ENCODE data around the gene ZNF605.

Gene ZNF605

DNA sequence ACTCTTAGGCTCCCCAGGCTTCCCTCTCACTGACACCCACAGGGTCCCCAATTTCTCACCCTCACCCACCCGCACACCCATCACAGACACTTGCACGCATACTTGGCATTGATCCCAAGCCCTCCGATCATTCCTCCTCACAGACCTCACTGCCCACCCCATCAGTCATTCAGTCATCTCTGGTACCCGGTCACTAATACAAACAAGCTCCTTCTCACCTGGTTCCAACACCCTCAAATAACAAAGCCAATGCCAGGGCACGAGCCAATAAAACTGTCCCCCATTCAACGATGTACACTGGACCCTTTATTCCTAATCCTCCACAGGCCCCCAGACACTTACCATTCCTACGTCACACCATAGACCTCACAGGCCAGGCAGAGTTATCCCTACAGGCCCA is 2.3 kb downstream of the ZNF605 start:
- no peak for TF ChIP-seq CREB1 (IDR thresholded peaks at IDR 0.05; ENCODE audit: low read depth)
- no peak for TF ChIP-seq TAF1 (IDR thresholded peaks at IDR 0.05; ENCODE audit: low read depth)
- TF ChIP-seq CEBPB (IDR thresholded peaks at IDR 0.05) = no peak
- TF ChIP-seq, protein P1, sequence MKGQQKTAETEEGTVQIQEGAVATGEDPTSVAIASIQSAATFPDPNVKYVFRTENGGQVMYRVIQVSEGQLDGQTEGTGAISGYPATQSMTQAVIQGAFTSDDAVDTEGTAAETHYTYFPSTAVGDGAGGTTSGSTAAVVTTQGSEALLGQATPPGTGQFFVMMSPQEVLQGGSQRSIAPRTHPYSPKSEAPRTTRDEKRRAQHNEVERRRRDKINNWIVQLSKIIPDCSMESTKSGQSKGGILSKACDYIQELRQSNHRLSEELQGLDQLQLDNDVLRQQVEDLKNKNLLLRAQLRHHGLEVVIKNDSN (IDR thresholded peaks at IDR 0.05) = no peak
- TF ChIP-seq ZBTB7A (IDR thresholded peaks at IDR 0.05; ENCODE audit: low read depth) = no peak
- TF ChIP-seq RAD21 (IDR thresholded peaks at IDR 0.05; ENCODE audit: low read depth) = no peak
- no peak for TF ChIP-seq EGR1 (IDR thresholded peaks at IDR 0.05)
- TF ChIP-seq, protein P2, sequence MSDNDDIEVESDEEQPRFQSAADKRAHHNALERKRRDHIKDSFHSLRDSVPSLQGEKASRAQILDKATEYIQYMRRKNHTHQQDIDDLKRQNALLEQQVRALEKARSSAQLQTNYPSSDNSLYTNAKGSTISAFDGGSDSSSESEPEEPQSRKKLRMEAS (IDR thresholded peaks at IDR 0.05) = no peak
- no peak for TF ChIP-seq FOXM1 (IDR thresholded peaks at IDR 0.05; ENCODE audit: borderline replicate concordance, low read depth)
- TF ChIP-seq TCF12 (IDR thresholded peaks at IDR 0.05; ENCODE audit: low read depth) = no peak
- TF ChIP-seq TEAD4 (IDR thresholded peaks at IDR 0.05) = no peak

DNA sequence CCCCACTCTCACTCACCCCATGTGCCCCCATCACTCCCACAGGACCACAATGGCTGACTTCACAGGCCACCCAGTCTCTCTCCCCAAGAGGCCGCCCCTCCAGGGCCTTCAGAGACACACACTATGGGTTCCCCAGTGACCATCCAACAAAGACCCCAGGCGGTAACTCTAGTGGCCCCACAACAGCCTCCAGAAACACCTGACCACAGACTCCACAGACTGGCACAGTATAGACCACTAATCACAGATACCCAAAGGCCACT is 3.0 kb downstream of the ZNF605 start:
- TF ChIP-seq EGR1 (IDR thresholded peaks at IDR 0.05) (no peak), CREB1 (IDR thresholded peaks at IDR 0.05; ENCODE audit: low read depth) (no peak), CEBPB (IDR thresholded peaks at IDR 0.05) (no peak), ZBTB7A (IDR thresholded peaks at IDR 0.05; ENCODE audit: low read depth) (no peak), YY1 (IDR thresholded peaks at IDR 0.05; ENCODE audit: low read depth) (no peak), TAF1 (IDR thresholded peaks at IDR 0.05; ENCODE audit: low read depth) (no peak), NFIC (IDR thresholded peaks at IDR 0.05) (no peak), RAD21 (IDR thresholded peaks at IDR 0.05; ENCODE audit: low read depth) (no peak)
- TF ChIP-seq, protein P2 (IDR thresholded peaks at IDR 0.05) = no peak
- TF ChIP-seq, protein P3, sequence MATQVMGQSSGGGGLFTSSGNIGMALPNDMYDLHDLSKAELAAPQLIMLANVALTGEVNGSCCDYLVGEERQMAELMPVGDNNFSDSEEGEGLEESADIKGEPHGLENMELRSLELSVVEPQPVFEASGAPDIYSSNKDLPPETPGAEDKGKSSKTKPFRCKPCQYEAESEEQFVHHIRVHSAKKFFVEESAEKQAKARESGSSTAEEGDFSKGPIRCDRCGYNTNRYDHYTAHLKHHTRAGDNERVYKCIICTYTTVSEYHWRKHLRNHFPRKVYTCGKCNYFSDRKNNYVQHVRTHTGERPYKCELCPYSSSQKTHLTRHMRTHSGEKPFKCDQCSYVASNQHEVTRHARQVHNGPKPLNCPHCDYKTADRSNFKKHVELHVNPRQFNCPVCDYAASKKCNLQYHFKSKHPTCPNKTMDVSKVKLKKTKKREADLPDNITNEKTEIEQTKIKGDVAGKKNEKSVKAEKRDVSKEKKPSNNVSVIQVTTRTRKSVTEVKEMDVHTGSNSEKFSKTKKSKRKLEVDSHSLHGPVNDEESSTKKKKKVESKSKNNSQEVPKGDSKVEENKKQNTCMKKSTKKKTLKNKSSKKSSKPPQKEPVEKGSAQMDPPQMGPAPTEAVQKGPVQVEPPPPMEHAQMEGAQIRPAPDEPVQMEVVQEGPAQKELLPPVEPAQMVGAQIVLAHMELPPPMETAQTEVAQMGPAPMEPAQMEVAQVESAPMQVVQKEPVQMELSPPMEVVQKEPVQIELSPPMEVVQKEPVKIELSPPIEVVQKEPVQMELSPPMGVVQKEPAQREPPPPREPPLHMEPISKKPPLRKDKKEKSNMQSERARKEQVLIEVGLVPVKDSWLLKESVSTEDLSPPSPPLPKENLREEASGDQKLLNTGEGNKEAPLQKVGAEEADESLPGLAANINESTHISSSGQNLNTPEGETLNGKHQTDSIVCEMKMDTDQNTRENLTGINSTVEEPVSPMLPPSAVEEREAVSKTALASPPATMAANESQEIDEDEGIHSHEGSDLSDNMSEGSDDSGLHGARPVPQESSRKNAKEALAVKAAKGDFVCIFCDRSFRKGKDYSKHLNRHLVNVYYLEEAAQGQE (IDR thresholded peaks at IDR 0.05; ENCODE audit: low read depth) = no peak

DNA sequence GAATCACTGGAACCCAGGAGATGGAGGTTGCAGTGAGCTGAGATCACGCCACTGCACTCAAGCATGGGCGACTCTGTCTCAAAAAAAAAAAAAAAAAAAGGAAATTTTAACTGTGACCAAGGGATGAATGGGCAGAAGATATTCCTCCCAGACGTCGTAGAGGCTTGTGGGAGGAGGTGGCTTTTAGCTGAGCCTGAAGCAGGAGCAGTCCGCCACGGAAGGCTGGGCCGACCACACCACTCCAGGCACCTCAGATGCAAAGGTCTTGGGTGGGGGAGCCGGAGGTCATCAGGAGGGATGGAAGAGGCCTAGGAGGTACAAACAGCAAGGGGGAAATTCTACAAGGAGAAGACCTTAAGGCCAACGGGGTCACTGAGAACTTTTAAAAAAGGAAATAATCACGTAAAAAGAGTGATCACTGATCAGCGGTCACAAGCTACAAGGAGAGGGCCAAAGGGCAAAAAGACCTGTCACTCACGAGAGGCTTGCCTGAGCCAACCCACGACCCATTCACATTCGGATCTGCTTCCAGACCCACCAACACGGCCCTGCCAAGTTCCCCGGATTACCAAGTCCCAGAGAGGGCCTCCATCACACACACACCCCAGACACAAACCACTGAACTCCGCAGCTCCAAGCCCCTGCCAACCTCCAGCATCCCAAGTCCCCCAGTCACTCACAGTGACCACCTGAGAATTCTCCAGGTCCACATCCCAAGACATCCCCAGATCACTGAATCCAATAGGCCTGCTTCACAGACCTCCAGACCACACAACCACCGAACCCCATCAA is 3.5 kb downstream of the ZNF605 start:
- TF ChIP-seq NFIC (IDR thresholded peaks at IDR 0.05) (no peak), FOXM1 (IDR thresholded peaks at IDR 0.05; ENCODE audit: borderline replicate concordance, low read depth) (no peak), EP300 (IDR thresholded peaks at IDR 0.05; ENCODE audit: borderline replicate concordance) (no peak), TEAD4 (IDR thresholded peaks at IDR 0.05) (no peak), ZBTB7A (IDR thresholded peaks at IDR 0.05; ENCODE audit: low read depth) (no peak), YY1 (IDR thresholded peaks at IDR 0.05; ENCODE audit: low read depth) (no peak), CREB1 (IDR thresholded peaks at IDR 0.05; ENCODE audit: low read depth) (no peak)
- TF ChIP-seq, protein P2 (IDR thresholded peaks at IDR 0.05) = no peak
- TF ChIP-seq, protein P3 (IDR thresholded peaks at IDR 0.05; ENCODE audit: low read depth) = no peak
- TF ChIP-seq, protein P1 (IDR thresholded peaks at IDR 0.05) = no peak

DNA sequence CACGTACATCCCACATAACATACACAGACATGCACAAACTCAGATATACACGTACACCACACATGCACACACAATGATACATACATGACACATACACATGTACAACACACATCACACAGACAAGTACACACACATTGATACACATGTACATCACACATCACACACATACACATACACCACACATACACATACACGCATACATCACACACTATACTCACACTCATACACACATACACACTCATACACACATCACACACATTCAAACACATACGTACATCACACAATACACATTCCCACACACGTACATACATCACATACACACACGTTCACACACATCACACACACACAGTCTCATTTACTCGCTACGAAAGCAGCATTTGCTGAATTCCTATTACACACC is 4.5 kb downstream of the ZNF605 start:
- TF ChIP-seq CEBPB (IDR thresholded peaks at IDR 0.05) (no peak), FOXM1 (IDR thresholded peaks at IDR 0.05; ENCODE audit: borderline replicate concordance, low read depth) (no peak), EGR1 (IDR thresholded peaks at IDR 0.05) (no peak), RAD21 (IDR thresholded peaks at IDR 0.05; ENCODE audit: low read depth) (no peak), CREB1 (IDR thresholded peaks at IDR 0.05; ENCODE audit: low read depth) (no peak), TAF1 (IDR thresholded peaks at IDR 0.05; ENCODE audit: low read depth) (no peak)
- TF ChIP-seq, protein P3 (IDR thresholded peaks at IDR 0.05; ENCODE audit: low read depth) = no peak
